Measurements from ENCODE around the gene RP2.

GRCh38 chrX:46912098-46912602, 75.3 kb downstream of the RP2 start, which contains the start of gene JADE3:
- no peak for TF ChIP-seq CTCF (IDR thresholded peaks at IDR 0.05)
- TF ChIP-seq ZFX (IDR thresholded peaks at IDR 0.05; ENCODE audit: borderline replicate concordance), result no peak

Data from 22Rv1 (cell line).